Cardiac fibroblast (primary cell): ENCODE measurements around the gene UQCC3.

Experiments
- DNase-seq, 2 donors: peaks; one replicate each; pipeline versions ENCODE4 v3.0.0 to v3.0.0-alpha.2; 2010; ENCODE audit warnings: low read depth in 2 of 2
- H3K4me3 ChIP-seq, 2 donors: replicated peaks in 1 of 2; 1 replicate in 1 of 2; 2 replicates in 1 of 2; pipeline ENCODE4 v1.5.1; 2011; ENCODE audit warnings: low read depth in 2 of 2, low read length in 2 of 2, mild to moderate bottlenecking in 2 of 2, moderate library complexity in 1 of 2
- CTCF ChIP-seq: IDR thresholded peaks from one replicate; pipeline ENCODE4 v1.5.1; 2011; ENCODE audit warnings: low read depth, mild to moderate bottlenecking, low read length, inconsistent platforms

UQCC3 gene

DNA sequence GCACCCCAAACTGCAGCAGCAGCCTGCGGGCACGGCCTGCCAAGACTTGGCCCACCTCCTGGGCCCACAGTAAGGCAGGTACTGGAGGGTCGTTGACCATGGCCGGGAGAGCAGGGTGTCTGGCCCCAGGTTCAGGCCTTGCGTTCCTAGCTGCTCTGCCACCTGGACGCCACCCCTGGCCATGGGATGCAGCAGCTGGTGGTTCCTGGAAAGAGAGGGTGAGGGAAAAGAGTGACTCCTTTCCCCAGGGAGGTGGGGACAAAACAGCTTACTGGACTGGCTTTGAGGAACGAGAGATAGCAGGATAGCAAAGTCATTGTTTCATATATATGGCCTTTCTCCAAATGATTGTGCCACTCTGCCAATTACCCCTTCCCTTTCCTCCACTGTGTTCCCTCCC lies 33.9 kb downstream of the UQCC3 start:
- no peak for TF ChIP-seq CTCF
- H3K4me3 ChIP-seq, result peak overlapping the region; percentile 62 to 71
- peak in 1 of 2 donors; percentile 33 for DNase-seq

GRCh38 chr11:62705880-62706849 lies 34.7 kb downstream of the UQCC3 start:
- H3K4me3 ChIP-seq, result peak overlapping the region; percentile 62 to 71
- peak; percentile 92 to 97 for DNase-seq
- TF ChIP-seq CTCF, result no peak

- no peak for DNase-seq
- no peak overlapping the region for H3K4me3 ChIP-seq
- no peak for TF ChIP-seq CTCF
These were observed 35.4 kb downstream of the UQCC3 start for GRCh38 chr11:62706850-62707247.

- no peak for TF ChIP-seq CTCF
- peak within 1 kb of the TSS; percentile 37 to 40 for H3K4me3 ChIP-seq
- DNase-seq, result no peak
These were observed 35.9 kb downstream of the UQCC3 start, which contains the start of the genes BSCL2 and GNG3 for GRCh38 chr11:62707277-62707861. Gene BSCL2 (minus strand): TSS chr11:62707424. CDS start chr11:62707195, 229 bp downstream. Gene GNG3 (plus strand): TSS chr11:62707676. CDS start chr11:62708296, 620 bp downstream.

DNA sequence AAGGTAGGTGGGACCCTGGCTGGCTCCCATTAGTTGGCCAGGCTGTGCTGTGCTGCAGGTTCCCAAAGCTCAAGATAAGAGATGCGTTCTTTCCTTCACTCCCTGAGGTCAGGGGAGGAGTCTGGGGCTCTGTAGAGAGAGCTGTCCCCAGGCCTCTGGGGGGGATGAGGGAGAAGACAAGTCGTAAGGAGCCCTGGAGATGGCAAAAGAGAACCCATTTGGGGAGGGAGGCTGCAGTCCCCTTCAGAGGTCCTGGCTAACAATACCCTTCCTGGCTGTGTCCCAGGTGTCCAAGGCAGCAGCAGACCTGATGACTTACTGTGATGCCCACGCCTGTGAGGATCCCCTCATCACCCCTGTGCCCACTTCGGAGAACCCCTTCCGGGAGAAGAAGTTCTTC lies 36.9 kb downstream of the UQCC3 start:
- H3K4me3 ChIP-seq, result peak overlapping the region in 1 of 2 donors; percentile 50
- no peak for DNase-seq
- no peak for TF ChIP-seq CTCF

DNA sequence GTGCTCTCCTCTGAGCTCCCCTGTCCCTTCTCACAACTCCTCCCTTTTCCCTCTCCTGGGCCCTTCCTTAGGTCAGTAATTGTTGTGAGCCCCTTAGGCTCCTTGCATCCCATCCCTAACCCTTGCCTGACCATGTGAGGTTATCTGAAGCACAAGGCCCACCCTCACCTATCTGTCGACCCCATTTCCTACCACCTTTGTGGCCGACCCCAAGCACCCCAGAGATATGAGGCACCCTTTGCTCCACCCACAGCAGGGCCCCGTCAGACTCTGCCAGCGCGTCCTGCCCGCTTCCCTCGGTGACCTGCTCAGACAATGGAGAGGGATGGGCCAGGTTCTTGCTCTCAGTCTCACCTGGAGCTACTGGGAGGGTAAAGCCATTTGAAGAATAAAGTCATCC lies 37.3 kb downstream of the UQCC3 start:
- no peak for DNase-seq
- no peak for TF ChIP-seq CTCF
- H3K4me3 ChIP-seq, result peak overlapping the region; percentile 50 to 51
